Erythroblast (primary cell): ENCODE results near the gene GABRR1.

Experiments used
- GATA1 ChIP-seq: IDR thresholded peaks from 2 replicates; pipeline ENCODE4 v1.6.1; 2011; ENCODE audit warnings: low read depth, mild to moderate bottlenecking, control low read depth, low read length, moderate library complexity
- POLR2A ChIP-seq: IDR thresholded peaks from 2 replicates; pipeline ENCODE4 v1.6.1; 2011; ENCODE audit warnings: mild to moderate bottlenecking, low read length

- TF ChIP-seq GATA1 (no peak), POLR2A (no peak)
Measured at GRCh38 chr6:89239338-89239737, 22.2 kb upstream of the GABRR1 start.
